HepG2 (cell line): Measurements from ENCODE around the gene C1S. TPM values are rescaled to one million over a fixed set of nuclear protein-coding genes. Genes with fewer than 3 reads are reported as not detected.
A peak's percentile ranks its signal among the peaks of the same experiment; 100 is the strongest.

Source experiments
- ASH2L ChIP-seq: fragments of 300-600, 200-600 bp; sonication (generic); IDR thresholded peaks from 2 replicates; pipeline ENCODE4 v1.7.0; 2017; ENCODE audit warnings: low read depth, mild to moderate bottlenecking, moderate library complexity, mixed read lengths, low read length; ENCODE audit not compliant: insufficient read length
- CC2D1A ChIP-seq: sonication (generic); formaldehyde crosslinking; IDR thresholded peaks from 2 replicates; pipeline ENCODE4 v1.8.1; 2023; ENCODE audit warnings: mild to moderate bottlenecking, missing genetic modification reagents
- E2F5 ChIP-seq: sonication (generic); formaldehyde crosslinking; conservative IDR thresholded peaks from 2 replicates; pipeline ENCODE4 v1.4.0; 2020; ENCODE audit warnings: missing genetic modification reagents
- HDAC2 ChIP-seq: sonication (generic); formaldehyde crosslinking; IDR thresholded peaks from 2 replicates; pipeline ENCODE4 v1.4.0; 2020; ENCODE audit warnings: missing genetic modification reagents
- PATZ1 ChIP-seq: sonication (generic); formaldehyde crosslinking; IDR thresholded peaks from 2 replicates; pipeline ENCODE4 v1.4.0; 2020; ENCODE audit warnings: missing genetic modification reagents
- SATB2 ChIP-seq: sonication (generic); formaldehyde crosslinking; IDR thresholded peaks from 2 replicates; pipeline ENCODE4 v1.5.0; 2020; ENCODE audit warnings: missing genetic modification reagents
- SOX5 ChIP-seq: IDR thresholded peaks from 2 replicates; pipeline ENCODE4 v1.6.1; 2016; ENCODE audit warnings: borderline replicate concordance
- SP2 ChIP-seq: sonication (generic); formaldehyde crosslinking; IDR thresholded peaks from 2 replicates; pipeline ENCODE4 v1.5.1; 2020; ENCODE audit warnings: mild to moderate bottlenecking, missing genetic modification reagents
- TCF7 ChIP-seq: sonication (generic); IDR thresholded peaks from 2 replicates; pipeline ENCODE4 v1.6.1; 2016; ENCODE audit warnings: antibody characterized with exemption, low read depth
- ZBED4 ChIP-seq: sonication (generic); formaldehyde crosslinking; IDR thresholded peaks from 2 replicates; pipeline ENCODE4 v1.4.0; 2020; ENCODE audit warnings: missing genetic modification reagents, borderline replicate concordance
- ZKSCAN8 ChIP-seq: IDR thresholded peaks from 2 replicates; pipeline ENCODE4 v1.6.1; 2016; ENCODE audit warnings: borderline replicate concordance, missing genetic modification reagents, missing compliant biosample characterization
- ZMAT5 ChIP-seq: sonication (generic); formaldehyde crosslinking; IDR thresholded peaks from 2 replicates; pipeline ENCODE4 v1.5.0; 2020; ENCODE audit warnings: mild to moderate bottlenecking, low read depth, missing genetic modification reagents, borderline replicate concordance
- ZNF10 ChIP-seq: sonication (generic); formaldehyde crosslinking; IDR thresholded peaks from 2 replicates; pipeline ENCODE4 v1.4.0; 2020; ENCODE audit warnings: mild to moderate bottlenecking, low read depth, missing genetic modification reagents, borderline replicate concordance
- ZNF251 ChIP-seq: sonication (generic); formaldehyde crosslinking; IDR thresholded peaks from 2 replicates; pipeline ENCODE4 v1.9.0; 2021; ENCODE audit warnings: mild to moderate bottlenecking, missing genetic modification reagents
- ZNF800 ChIP-seq: sonication (generic); formaldehyde crosslinking; IDR thresholded peaks from 2 replicates; pipeline ENCODE4 v1.4.0; 2020; ENCODE audit warnings: missing genetic modification reagents
- polyA plus RNA-seq, 8 experiments: library from polyadenylated mRNA; depleted of rRNA in 3 of 8; stranded (reverse) in 7 of 8; unstranded in 1 of 8; fragments of >200 nt; fragmentation: Illumina TruSeq in 4 of 8; extraction: Trizol in 4 of 8; gene quantifications; 2 replicates each; pipeline versions ENCODE4 v1.2.1 to v1.2.3, GENCODE V29; 2011 to 2016; ENCODE audit warnings: low read depth in 4 of 8, missing spikeins in 1 of 8, mixed read lengths in 1 of 8; ENCODE audit not compliant: insufficient read depth in 1 of 8
- total RNA-seq, 5 experiments: library from RNA; depleted of rRNA; stranded (reverse); fragments of >200 nt; fragmentation: Illumina TruSeq; extraction: Trizol; gene quantifications; 2 replicates each; pipeline ENCODE4 v1.2.3, GENCODE V29; 2016; ENCODE audit warnings: low read depth in 1 of 5

C1S gene
- total and polyA plus RNA-seq, 2 of the 13 experiments (the other 11 are each of a cell fraction or from before 2014, with no cell fraction given): 14.5 to 18.2 TPM

- TF ChIP-seq ZBED4 (CRISPR knock-in tag) (peak; percentile 77; the same call in 1 of the 2 replicates), ZKSCAN8 (CRISPR knock-in tag) (no peak), SATB2 (no peak), SP2 (CRISPR knock-in tag) (no peak), E2F5 (CRISPR knock-in tag) (no peak), SOX5 (CRISPR knock-in tag) (peak; percentile 69; the same call in 1 of the 2 replicates), ASH2L (peak; percentile 14), ZMAT5 (CRISPR knock-in tag) (no peak), ZNF10 (CRISPR knock-in tag) (no peak), PATZ1 (CRISPR knock-in tag) (peak; percentile 80), ZNF800 (CRISPR knock-in tag) (0 out of 2 replicates have a peak, but pooled peaks have one; percentile 22), CC2D1A (no peak), TCF7 (no peak), ZNF251 (CRISPR knock-in tag) (no peak), HDAC2 (CRISPR knock-in tag) (0 out of 2 replicates have a peak, but pooled peaks have one; percentile 49)
These were observed 48.5 kb downstream of the C1S start, which contains the start of gene C1RL (continued) for GRCh38 chr12:7108796-7109571.
